GM20000 (cell line): ENCODE data around the gene ZNF609.

Experiments
- DNase-seq: peaks from one replicate; pipeline ENCODE4 v3.0.0; 2012; ENCODE audit warnings: low spot score
- TF ChIP-seq, protein P1 (sequence below): IDR thresholded peaks from 2 replicates; pipeline ENCODE4 v1.5.1; 2012; ENCODE audit warnings: mild to moderate bottlenecking, control low read depth; ENCODE audit errors: extremely low read depth, missing control alignments

ZNF609 gene, protein sequence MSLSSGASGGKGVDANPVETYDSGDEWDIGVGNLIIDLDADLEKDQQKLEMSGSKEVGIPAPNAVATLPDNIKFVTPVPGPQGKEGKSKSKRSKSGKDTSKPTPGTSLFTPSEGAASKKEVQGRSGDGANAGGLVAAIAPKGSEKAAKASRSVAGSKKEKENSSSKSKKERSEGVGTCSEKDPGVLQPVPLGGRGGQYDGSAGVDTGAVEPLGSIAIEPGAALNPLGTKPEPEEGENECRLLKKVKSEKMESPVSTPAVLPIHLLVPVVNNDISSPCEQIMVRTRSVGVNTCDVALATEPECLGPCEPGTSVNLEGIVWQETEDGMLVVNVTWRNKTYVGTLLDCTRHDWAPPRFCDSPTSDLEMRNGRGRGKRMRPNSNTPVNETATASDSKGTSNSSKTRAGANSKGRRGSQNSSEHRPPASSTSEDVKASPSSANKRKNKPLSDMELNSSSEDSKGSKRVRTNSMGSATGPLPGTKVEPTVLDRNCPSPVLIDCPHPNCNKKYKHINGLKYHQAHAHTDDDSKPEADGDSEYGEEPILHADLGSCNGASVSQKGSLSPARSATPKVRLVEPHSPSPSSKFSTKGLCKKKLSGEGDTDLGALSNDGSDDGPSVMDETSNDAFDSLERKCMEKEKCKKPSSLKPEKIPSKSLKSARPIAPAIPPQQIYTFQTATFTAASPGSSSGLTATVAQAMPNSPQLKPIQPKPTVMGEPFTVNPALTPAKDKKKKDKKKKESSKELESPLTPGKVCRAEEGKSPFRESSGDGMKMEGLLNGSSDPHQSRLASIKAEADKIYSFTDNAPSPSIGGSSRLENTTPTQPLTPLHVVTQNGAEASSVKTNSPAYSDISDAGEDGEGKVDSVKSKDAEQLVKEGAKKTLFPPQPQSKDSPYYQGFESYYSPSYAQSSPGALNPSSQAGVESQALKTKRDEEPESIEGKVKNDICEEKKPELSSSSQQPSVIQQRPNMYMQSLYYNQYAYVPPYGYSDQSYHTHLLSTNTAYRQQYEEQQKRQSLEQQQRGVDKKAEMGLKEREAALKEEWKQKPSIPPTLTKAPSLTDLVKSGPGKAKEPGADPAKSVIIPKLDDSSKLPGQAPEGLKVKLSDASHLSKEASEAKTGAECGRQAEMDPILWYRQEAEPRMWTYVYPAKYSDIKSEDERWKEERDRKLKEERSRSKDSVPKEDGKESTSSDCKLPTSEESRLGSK (N-terminal part only)

DNA sequence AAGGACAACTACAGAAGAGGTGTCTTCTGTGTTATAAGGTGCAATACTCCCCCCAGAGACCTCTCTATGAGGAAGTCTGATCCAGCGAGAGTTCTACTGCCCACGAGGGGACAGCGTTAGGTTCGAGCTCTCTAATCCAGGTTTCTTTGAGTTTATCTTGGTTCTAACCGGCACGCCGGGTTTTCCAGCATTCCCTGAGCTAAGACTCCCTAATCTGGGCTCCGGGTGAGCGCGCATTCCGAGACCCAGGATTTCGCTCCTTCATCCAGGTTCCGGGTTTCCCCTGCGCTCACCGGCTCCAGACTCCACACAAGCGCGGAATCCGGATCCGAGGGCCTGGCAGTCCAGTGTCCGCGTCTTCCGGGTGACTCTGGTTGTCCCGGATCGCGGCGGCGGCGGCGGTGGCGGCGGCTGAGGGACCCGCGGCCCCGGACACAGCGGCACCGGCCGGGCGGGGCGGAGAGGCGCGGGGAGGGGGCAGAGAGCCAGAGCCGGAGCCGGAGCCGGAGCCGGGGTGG, at the start of gene ZNF609:
TSS of gene ZNF609 (plus strand) at position 373 of the 518 bp plus-strand sequence. CDS start 38,842 bp downstream, outside the sequence.
- TF ChIP-seq, protein P1, sequence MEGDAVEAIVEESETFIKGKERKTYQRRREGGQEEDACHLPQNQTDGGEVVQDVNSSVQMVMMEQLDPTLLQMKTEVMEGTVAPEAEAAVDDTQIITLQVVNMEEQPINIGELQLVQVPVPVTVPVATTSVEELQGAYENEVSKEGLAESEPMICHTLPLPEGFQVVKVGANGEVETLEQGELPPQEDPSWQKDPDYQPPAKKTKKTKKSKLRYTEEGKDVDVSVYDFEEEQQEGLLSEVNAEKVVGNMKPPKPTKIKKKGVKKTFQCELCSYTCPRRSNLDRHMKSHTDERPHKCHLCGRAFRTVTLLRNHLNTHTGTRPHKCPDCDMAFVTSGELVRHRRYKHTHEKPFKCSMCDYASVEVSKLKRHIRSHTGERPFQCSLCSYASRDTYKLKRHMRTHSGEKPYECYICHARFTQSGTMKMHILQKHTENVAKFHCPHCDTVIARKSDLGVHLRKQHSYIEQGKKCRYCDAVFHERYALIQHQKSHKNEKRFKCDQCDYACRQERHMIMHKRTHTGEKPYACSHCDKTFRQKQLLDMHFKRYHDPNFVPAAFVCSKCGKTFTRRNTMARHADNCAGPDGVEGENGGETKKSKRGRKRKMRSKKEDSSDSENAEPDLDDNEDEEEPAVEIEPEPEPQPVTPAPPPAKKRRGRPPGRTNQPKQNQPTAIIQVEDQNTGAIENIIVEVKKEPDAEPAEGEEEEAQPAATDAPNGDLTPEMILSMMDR: no peak
- DNase-seq: peak; percentile 90

DNA sequence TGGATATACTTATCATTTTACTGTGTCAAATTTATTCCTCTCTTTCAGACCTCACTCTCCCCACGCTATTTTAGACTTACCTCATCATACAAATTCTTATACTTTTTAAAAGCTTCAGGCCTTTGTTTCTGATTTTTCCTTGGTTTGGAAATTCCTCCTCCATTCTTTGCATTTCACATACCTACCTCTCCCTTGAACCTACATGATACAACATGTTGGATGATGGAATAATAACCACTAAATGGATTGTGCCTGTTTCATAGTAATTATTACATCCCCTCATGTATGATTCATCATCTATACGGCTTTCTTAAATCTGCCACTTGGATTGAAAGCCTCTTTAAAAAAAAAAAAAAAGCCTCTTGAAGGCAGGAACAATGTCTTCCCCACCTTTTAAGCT, 48.2 kb upstream of the ZNF609 start:
- TF ChIP-seq, protein P1: no peak
- no peak for DNase-seq

DNA sequence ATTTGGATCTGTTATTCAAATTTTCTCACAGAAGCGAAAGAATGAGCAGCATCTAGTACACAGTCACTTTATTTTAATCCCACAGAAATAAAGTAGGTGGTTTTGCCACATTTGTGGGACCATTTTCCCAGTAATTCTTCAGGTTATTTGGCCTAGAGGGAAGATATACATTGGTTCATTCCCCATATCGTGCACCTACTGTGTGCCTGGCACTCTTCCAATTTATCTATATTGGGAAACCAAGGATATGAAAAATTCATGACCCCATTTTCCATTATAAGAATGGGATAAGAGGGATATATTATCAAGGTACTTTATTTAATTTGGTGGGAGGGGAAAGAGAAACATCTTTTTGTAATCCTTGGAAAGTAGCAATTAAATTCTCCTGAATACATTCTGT, 37.7 kb upstream of the ZNF609 start:
- no peak for DNase-seq
- TF ChIP-seq, protein P1: no peak

DNA sequence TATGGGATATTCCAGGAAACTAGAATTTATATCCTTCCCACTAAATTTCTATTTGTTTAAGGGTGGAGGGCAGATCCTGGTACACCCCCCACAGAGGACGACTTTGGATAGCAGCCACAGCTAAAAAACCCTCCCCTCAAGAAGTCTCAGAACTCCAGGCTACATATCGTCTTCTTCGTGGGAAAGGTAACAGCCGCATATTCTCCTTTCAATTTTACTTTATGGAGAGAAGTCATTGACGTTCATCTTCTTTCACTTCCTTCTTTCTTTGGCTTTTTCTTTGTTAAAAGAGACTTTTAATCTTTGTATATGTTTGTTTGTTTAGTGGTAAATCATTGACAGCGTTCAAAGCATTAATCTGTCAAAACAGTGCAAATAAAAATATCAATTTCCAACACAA, 36.4 kb upstream of the ZNF609 start:
- TF ChIP-seq, protein P1: no peak
- peak; percentile 47 for DNase-seq

DNA sequence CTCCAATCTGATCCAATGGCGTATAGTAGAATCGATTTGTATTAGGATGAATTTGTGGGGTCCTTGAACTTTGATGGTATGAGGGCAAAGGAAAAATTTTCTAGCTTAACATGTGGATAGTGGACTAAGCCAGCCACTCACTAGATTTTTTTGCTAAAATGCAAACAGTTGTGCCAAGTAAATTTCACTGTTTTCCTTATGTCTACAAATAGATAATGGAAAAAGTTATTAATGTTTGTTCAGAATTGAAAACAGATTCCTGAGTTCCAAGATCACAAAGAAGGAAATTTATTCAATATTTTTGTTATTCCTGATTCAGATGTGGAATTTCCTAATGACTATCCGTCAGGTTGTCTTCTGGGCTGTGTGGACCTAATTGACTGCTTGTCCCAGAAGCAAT, 35.2 kb upstream of the ZNF609 start:
- no peak for DNase-seq
- TF ChIP-seq, protein P1: no peak

DNA sequence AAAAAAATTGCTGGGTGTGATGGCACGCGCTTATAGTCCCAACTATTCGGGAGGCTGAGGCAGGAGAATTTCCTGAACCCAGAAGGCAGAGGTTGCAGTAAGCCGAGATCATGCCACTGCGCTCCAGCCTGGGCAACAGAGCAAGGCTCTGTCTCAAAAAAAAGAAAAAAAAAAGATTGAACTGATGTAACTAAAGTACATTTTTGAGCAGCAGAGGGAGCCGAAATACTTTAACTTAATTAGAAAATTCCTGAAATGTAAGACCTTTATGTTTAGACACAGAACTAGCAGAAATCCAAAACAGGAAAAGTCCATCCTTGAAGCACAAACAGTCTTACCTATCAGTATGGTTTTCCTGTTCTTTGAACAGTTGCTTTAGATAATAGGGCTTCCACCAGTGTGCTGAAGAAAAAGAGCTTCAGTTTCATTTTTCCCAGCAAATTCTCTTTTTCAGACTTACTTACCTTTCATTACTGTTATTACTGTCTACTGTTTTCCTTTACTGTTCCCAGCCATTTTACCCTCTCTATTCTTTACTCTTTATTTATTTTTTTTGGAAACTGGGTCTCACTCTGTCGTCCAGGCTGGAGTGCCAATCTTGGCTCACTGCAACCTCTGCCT, 33.4 kb upstream of the ZNF609 start:
- TF ChIP-seq, protein P1: no peak
- no peak for DNase-seq
